Measurements from ENCODE around the gene OBI1.

GRCh38 chr13:78598966-78599644 lies 59.9 kb downstream of the OBI1 start:
- no peak for TF ChIP-seq CTCF (IDR thresholded peaks at IDR 0.05; ENCODE audit: low read depth, low read length)
- TF ChIP-seq EZH2phosphoT487 (IDR thresholded peaks at IDR 0.05; ENCODE audit: low read depth) = no peak

All from OCI-LY3 (cell line).